ENCODE data around the gene ATG4A. TPM values are rescaled to one million over a fixed set of nuclear protein-coding genes. Genes with fewer than 3 reads are reported as not detected.

ATG4A gene
- total RNA-seq, 2 donors from 2014 or later = 18.8 to 24.9 TPM

DNA sequence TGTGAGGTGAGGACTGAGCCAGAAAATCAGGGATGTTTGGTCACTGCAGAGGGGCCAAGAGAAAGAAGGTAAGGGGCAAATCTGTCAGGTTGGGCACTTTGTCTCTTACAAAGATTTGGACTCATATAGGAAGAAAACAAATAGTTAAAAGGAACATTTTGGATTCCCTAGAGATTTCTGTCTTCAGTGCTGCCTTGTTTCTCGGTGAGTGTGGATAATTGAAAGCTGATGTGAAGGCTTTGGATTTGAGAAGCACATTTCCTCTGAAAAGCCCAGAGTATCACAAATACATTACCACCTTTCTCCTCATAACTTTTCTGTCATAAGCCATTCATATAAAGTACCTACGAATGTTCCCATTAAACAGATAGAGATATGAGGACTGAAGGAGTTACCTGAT lies 107.5 kb downstream of the ATG4A start:
- Histone ChIP-seq H3K4me1 (ENCODE audit: control insufficient read depth in 1 of 2, low read depth in 2 of 2) (no peaks in the 10 kb centered on the region), H3K9me3 (no peaks in the 10 kb centered on the region), H3K4me3 (no peak overlapping the region), H3K27me3 (replicated peaks; ENCODE audit: insufficient read depth) (no peaks in the 10 kb centered on the region), H3K27ac (no peak overlapping the region), H3K36me3 (no peaks in the 10 kb centered on the region)
- DNase-seq (ENCODE audit: low spot score) = no peak
- ATAC-seq (ENCODE audit: insufficient number of reproducible peaks, low FRiP score, low read depth) = no peak
- TF ChIP-seq CTCF (IDR thresholded peaks at IDR 0.05) = no peak

GRCh38 chrX:108199691-108200090 lies 108.1 kb downstream of the ATG4A start:
- H3K4me1 ChIP-seq (ENCODE audit: control insufficient read depth in 1 of 2, low read depth in 2 of 2) = no peaks in the 10 kb centered on the region
- no peak overlapping the region for H3K27ac ChIP-seq
- H3K27me3 ChIP-seq (replicated peaks; ENCODE audit: insufficient read depth) = no peaks in the 10 kb centered on the region
- ATAC-seq (ENCODE audit: insufficient number of reproducible peaks, low FRiP score, low read depth) (no peak), DNase-seq (ENCODE audit: low spot score) (no peak)
- TF ChIP-seq CTCF (IDR thresholded peaks at IDR 0.05) = peak; percentile 53
- no peak overlapping the region for H3K4me3 ChIP-seq
- no peaks in the 10 kb centered on the region for H3K36me3 ChIP-seq
- H3K9me3 ChIP-seq = no peaks in the 10 kb centered on the region

DNA sequence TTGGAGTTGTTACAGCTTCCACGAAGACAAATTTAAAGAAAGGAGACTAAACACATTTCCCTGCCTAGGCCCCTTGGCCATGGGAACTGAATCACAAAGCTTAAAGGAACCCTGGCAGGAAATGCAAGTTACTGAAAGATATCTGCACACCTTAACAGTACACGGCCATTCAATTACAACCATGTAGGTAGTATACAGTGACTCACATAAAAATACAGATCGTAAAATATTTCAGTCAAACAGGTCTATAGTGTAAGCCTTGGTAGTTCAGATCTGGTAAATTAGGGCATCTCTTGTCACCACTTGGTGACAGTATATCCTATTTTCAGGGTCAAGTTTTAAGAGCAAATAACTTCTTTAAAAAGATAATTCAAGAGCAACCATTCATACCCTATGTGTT lies 112.0 kb downstream of the ATG4A start:
- no peak for TF ChIP-seq CTCF (IDR thresholded peaks at IDR 0.05)
- Histone ChIP-seq H3K9me3 (no peaks in the 10 kb centered on the region), H3K4me1 (ENCODE audit: control insufficient read depth in 1 of 2, low read depth in 2 of 2) (no peaks in the 10 kb centered on the region), H3K36me3 (no peaks in the 10 kb centered on the region), H3K27me3 (replicated peaks; ENCODE audit: insufficient read depth) (no peaks in the 10 kb centered on the region), H3K4me3 (no peak overlapping the region), H3K27ac (no peak overlapping the region)
- ATAC-seq (ENCODE audit: insufficient number of reproducible peaks, low FRiP score, low read depth) = no peak
- DNase-seq (ENCODE audit: low spot score) = no peak

Other genes with a start within 250 kb of the ATG4A start
- gene TEX13B, start 109.4 kb upstream of the ATG4A start, total RNA-seq = not detected
- gene VSIG1, start 46.7 kb upstream of the ATG4A start, total RNA-seq = 1 to 10 TPM in 1 of 2 donors, under 1 TPM in 1; 0.54 to 8.2 TPM
- gene PSMD10, start 236 bp upstream of the ATG4A start, total RNA-seq = 10 to 100 TPM; 22.5 to 23.1 TPM